ENCODE results near the gene STAM. TPM values are rescaled to one million over a fixed set of nuclear protein-coding genes. Genes with fewer than 3 reads are reported as not detected.

Gene STAM
- total RNA-seq, 1 donor from 2014 or later: 29.6 TPM

DNA sequence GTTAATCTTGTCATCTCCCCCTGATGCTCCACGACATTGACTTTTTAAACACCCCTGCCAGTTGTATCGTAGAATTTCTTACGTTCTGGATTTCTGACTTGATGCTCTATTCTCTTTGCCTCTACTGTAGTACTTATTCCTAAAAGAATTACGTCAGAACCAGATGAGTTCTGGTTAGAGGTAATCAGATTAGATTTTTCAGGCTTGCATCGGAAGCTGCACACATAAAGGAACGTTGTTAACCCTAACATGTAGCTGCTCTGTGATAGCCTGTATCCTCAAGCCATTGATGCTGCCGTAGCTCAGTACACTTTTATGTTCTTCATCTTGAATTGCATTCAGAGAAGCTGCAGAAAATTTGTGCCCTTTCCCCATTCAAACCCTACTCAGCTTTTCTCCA, 81.8 kb downstream of the STAM start:
- Histone ChIP-seq H3K36me3 (ENCODE audit: control insufficient read depth, insufficient read depth, low read length) (no peaks in the 10 kb centered on the region), H3K4me3 (ENCODE audit: low read depth, low read length) (no peak overlapping the region), H3K27me3 (ENCODE audit: control insufficient read depth, insufficient read depth, low read length) (no peaks in the 10 kb centered on the region)
- TF ChIP-seq, protein P1, sequence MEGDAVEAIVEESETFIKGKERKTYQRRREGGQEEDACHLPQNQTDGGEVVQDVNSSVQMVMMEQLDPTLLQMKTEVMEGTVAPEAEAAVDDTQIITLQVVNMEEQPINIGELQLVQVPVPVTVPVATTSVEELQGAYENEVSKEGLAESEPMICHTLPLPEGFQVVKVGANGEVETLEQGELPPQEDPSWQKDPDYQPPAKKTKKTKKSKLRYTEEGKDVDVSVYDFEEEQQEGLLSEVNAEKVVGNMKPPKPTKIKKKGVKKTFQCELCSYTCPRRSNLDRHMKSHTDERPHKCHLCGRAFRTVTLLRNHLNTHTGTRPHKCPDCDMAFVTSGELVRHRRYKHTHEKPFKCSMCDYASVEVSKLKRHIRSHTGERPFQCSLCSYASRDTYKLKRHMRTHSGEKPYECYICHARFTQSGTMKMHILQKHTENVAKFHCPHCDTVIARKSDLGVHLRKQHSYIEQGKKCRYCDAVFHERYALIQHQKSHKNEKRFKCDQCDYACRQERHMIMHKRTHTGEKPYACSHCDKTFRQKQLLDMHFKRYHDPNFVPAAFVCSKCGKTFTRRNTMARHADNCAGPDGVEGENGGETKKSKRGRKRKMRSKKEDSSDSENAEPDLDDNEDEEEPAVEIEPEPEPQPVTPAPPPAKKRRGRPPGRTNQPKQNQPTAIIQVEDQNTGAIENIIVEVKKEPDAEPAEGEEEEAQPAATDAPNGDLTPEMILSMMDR (IDR thresholded peaks at IDR 0.05; ENCODE audit: insufficient read depth, low read length, poor library complexity, severe bottlenecking): no peak
- no peak for DNase-seq (ENCODE audit: low read depth)

DNA sequence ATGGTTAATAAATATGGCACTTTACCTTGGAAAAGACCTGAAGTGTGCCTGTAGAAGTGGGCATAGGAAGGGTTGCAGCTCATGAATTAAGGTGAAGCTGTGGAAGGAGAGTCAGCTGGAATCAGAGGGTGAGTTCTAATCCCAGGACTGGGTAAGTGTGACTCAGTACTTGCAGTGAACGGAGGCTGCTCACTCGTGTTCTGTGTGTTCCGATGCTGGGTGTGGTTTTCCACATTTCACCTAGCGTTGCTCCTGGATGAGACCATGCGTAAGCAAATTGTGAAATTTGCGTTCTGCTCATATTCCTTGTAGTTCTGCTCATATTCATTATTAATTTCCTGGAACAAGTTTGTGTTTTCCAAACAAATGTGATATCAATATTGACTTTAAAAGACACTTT, 85.7 kb downstream of the STAM start:
- H3K27me3 ChIP-seq (ENCODE audit: control insufficient read depth, insufficient read depth, low read length): no peaks in the 10 kb centered on the region
- no peak for DNase-seq (ENCODE audit: low read depth)
- no peak overlapping the region for H3K4me3 ChIP-seq (ENCODE audit: low read depth, low read length)
- TF ChIP-seq, protein P1 (IDR thresholded peaks at IDR 0.05; ENCODE audit: insufficient read depth, low read length, poor library complexity, severe bottlenecking): no peak
- no peaks in the 10 kb centered on the region for H3K36me3 ChIP-seq (ENCODE audit: control insufficient read depth, insufficient read depth, low read length)

- DNase-seq (ENCODE audit: low read depth): no peak
- TF ChIP-seq, protein P1 (IDR thresholded peaks at IDR 0.05; ENCODE audit: insufficient read depth, low read length, poor library complexity, severe bottlenecking): no peak
These were observed 86.7 kb downstream of the STAM start for GRCh38 chr10:17730667-17731066.

DNA sequence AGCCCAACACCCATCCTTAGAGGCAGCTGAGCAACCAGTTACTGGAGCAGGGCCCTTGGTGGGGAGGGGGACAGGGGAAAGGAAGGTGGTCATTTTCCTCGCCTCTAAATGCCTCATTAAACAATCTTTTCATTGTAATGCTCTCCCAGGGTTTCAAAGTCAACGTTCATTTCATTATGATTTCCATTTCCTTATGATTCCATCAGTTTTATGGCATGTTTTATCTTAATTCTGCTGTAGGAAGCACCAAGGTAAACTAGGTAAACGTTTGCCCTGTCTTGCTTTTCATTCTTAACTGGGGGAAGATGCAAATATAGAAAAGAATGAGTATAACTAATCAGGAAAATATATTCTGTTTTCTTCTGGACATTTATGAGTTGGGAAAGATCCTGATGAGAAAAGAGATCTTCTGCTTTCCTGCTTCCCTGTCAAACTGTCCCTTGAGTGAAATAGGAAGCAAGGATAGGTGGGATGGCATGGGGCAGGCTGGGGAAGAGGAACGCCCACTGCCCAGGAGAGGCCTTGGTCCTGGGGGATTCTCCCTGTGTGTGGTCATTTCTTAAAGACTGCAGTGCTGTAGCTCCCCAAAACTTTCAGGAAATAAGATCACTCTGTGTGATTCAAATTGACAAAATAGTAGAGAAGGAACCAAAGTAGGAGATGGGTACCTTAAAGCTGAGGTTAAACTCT, 87.5 kb downstream of the STAM start:
- TF ChIP-seq, protein P1 (IDR thresholded peaks at IDR 0.05; ENCODE audit: insufficient read depth, low read length, poor library complexity, severe bottlenecking): no peak
- DNase-seq (ENCODE audit: low read depth): no peak
- Histone ChIP-seq H3K27me3 (ENCODE audit: control insufficient read depth, insufficient read depth, low read length) (no peaks in the 10 kb centered on the region), H3K4me3 (ENCODE audit: low read depth, low read length) (no peak overlapping the region), H3K36me3 (ENCODE audit: control insufficient read depth, insufficient read depth, low read length) (no peaks in the 10 kb centered on the region)

More at GRCh38 chr10:17730667-17731066, 86.7 kb downstream of the STAM start:
- Histone ChIP-seq H3K4me3 (ENCODE audit: low read depth, low read length) (no peak overlapping the region), H3K27me3 (ENCODE audit: control insufficient read depth, insufficient read depth, low read length) (no peaks in the 10 kb centered on the region), H3K36me3 (ENCODE audit: control insufficient read depth, insufficient read depth, low read length) (no peaks in the 10 kb centered on the region)

DNA sequence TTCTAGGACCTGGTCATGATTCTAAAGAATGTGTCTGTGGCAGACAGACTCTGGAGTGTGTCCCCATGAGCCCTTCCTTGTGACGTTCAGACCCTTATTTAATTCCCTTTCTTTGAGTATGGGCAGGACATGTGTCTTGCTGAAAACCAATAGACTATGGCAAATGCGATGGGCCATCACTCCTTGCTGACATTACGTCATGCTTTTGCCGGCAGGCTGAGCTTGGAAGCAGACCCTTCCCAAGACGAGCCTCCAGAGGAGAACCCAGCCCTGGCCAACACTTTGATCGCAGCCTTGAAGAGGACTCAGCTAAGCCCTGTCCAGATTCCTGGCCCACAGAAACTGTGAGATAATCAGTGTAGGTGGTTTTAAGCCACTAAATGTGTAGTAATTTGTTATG, 89.7 kb downstream of the STAM start:
- Histone ChIP-seq H3K27me3 (ENCODE audit: control insufficient read depth, insufficient read depth, low read length) (no peaks in the 10 kb centered on the region), H3K36me3 (ENCODE audit: control insufficient read depth, insufficient read depth, low read length) (no peaks in the 10 kb centered on the region), H3K4me3 (ENCODE audit: low read depth, low read length) (no peak overlapping the region)
- TF ChIP-seq, protein P1 (IDR thresholded peaks at IDR 0.05; ENCODE audit: insufficient read depth, low read length, poor library complexity, severe bottlenecking): no peak
- no peak for DNase-seq (ENCODE audit: low read depth)
